HG03469 (cell line): Measurements from ENCODE around the gene VAPB.
"Not testable (repeated sequence)": the region's sequence is repeated elsewhere in the genome, so short reads cannot be mapped to it uniquely, and the experiment has no call there.

ENCODE experiments used
- ATAC-seq: cut with Tn5 transposase; IDR thresholded peaks from one replicate; pipeline ENCODE4 v1.9.1; 2021; ENCODE audit warnings: mild to moderate bottlenecking, moderate library complexity, moderate number of reproducible peaks; ENCODE audit not compliant: unreplicated experiment

Gene VAPB, protein sequence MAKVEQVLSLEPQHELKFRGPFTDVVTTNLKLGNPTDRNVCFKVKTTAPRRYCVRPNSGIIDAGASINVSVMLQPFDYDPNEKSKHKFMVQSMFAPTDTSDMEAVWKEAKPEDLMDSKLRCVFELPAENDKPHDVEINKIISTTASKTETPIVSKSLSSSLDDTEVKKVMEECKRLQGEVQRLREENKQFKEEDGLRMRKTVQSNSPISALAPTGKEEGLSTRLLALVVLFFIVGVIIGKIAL

DNA sequence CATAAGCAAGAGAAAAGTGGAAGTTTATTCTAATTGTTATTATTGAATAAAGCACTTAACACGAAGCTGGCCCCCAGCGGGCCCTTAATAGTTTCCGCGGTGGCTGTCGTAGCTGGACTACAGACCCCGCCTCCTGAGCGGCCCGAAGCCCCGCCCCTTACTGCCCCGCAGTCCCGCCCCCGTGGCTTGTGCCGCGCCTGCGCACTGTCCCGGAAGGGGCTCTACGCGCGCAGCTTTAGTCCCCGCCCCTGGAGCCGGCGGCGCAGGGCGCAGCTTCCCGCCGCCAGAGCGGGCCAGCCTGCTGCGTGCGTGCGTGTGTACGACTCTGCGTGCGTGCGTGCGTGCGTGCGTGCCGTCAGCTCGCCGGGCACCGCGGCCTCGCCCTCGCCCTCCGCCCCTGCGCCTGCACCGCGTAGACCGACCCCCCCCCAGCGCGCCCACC is at the start of gene VAPB:
TSS of gene VAPB (plus strand) at position 348 of the 442 bp plus-strand sequence. CDS start 231 bp downstream, outside the sequence.
- ATAC-seq = peak; percentile 91

DNA sequence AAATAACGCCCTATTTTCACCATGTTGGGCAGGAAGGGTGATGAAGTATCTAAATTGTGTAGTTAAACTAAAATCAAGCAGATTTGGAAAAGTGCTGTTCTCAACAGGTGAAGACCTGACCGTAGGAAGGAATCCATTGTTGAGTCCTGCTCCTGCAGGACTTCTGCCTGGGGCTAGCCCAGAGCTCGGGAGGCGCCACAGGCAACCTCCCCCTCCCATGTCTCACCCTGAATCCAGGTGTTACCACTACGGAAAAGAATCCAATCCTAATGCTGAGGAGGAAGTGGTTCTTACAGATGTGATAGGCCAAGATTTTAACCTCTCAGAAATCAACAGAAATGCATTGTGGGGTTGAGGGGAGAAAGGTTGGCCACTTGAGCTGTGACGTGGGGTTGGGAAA is 49.3 kb upstream of the VAPB start:
- no peak for ATAC-seq

DNA sequence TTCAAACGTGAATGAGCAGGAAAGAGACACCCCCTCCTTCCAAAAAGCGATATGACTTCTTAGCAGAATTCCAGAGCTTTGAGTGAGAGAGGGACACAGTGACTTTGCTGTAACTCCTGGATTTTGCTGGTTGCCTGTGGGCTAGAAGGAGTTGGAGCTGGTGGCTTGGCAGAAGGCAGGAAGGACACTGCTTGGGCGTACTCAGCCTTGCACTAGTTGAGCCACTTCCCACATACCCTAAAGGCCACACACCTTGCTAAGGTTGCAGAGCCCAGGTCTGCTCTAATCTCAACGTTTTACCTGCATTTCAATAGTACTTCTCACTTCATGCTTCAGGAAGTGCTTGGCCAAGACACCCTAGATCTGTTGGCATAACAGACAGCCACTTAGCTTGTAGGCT is 48.9 kb upstream of the VAPB start:
- no peak for ATAC-seq

DNA sequence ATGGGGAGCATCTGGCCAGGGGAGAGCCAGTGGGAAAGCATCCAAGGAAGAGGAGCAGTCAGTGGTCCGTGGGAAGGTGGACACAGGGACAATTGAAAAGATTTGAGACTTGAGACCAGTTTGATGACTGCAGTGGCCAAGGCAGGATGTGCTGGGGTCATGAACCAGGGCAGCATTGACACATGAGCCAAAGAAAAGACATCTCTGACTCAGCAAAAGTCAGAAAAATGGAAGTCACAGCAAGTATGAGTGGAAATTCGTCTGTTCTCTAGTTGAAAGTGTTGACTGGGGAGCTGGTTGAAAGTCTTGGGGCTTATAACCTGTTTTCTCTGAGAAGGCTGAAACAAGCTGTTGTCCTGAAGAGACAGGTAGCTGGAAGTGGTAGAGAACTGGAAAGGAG is 48.2 kb upstream of the VAPB start:
- no peak for ATAC-seq

DNA sequence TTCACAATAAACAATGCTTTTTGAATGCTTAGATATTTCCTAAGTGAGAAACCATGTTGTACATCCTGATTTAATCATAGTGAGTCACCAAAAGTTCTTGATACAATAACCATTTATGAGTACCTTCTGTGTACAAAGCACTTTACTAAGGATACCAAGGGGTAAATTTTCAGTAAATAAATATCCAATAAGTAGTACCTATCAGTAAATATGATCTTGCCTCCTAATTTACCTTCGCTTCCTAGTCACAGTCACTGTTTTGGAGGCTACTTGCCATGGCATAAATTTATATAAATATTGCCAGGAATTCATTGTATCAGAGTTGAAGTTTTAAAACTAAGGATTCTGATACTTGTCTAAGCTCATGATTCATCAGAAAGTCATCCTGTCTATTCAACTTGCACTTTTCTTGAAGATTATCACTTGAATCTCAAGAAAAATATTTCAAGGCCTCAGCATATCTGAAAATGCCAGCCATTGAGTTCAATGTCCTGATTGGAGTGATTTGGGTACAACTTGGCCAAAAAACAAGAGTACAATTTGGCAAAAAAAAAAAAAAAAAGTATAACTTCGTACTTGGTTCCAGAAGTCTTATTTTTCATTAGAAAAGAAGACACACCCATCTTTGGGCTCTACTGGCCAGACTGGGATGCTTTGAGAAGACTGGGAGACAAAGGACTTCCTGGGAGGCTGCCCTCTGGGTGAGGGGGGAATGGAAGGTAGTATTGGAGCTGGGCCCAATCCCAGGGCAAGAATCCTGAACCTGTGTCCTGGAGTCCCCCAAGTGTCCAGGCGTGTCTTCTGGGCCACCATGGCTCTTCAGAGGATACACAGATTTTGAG is 46.7 kb upstream of the VAPB start:
- no peak for ATAC-seq

DNA sequence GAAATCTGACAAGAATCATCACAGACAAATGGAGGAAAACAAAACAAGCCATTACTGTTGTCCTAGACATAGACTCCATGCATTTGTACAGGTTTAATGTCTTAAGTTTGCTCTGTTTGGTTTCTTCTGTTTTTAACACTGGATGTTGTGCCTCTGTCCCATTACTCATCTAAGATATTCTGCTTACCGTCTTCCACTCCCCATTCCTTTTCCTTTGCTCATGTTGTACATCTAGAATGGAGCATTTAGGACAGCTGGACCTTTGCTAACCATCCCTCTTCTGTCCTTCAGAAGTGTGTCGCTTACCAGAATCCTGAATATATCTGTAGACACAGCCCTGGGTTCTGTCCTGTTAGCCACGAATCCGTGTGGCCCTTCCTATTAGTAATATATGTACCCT is 44.3 kb upstream of the VAPB start:
- ATAC-seq = no peak

DNA sequence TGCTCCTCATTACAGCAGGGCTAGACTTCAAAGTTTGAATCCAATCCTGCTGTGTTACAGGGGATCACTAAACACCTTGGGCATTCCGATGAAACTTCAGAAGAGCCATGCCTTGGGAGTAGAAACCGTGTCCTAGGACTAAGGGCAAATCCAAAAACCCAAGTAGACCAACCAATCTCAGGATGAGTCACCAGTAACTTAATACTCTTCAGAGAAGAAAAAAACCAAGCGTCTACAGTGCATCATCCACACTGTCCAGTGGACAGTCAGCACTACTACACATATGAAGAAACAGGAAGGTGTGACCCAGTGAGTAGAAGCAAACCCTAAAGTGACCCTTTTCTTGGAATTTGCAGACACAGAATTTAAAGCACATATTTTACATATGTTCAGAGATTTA is 39.5 kb upstream of the VAPB start:
- ATAC-seq = no peak

DNA sequence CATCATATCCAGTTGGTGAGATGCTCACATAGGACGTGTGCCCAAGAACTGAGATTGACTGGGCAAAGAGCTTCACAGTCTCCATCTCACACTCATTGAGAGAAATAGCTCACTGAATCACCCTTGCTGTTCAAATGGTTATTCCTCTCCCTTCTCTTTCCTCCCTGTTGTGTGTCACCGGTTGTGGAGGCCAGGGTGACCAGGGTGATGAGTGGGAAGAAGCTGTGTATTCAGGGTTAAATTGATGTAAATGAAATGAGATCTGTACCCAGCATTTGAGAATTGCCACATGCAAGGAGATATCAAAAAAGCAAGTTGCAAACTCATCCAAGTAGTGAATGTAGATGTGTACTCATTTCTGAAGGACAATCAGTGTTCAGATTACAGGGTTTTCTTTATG is 36.6 kb upstream of the VAPB start:
- no peak for ATAC-seq

DNA sequence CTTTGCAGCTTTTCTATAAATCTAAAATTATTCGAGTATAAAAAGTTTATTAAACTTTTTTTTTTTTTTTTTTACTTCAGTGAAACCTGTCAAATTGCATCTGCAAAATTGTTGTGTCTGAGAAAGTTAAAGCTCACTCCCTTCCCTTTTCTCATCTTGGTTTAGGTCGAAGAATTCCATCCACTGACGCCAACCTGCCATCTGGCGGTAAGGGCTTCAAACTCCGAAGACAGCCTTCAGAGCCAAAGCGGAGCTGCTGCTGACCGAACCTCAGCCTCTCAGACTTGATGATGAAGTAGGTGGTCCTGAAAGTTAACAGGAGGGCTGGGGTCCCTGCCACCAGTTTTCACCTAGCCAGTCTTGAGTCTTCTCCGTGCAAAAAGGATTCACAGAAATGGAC is 29.6 kb upstream of the VAPB start:
- ATAC-seq = no peak

DNA sequence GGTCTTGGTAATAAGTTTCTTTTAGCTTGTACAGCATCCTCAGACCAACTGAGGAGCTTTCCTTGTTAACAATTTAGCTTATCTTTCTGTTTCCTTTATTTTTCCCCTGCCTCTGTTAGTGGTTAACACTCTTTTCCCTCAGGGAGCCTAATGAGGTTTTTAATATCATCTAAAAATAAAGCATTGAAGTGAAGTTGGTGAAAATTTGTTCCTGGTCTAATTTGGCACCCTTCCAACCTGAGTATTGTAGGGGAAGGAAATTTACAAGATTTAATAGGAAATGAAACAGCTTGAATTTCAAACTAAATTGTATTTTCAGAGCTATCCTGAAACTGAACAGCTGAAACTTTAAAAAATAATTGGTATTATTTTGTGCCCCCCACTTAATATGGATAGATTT is 28.1 kb upstream of the VAPB start:
- ATAC-seq = no peak

DNA sequence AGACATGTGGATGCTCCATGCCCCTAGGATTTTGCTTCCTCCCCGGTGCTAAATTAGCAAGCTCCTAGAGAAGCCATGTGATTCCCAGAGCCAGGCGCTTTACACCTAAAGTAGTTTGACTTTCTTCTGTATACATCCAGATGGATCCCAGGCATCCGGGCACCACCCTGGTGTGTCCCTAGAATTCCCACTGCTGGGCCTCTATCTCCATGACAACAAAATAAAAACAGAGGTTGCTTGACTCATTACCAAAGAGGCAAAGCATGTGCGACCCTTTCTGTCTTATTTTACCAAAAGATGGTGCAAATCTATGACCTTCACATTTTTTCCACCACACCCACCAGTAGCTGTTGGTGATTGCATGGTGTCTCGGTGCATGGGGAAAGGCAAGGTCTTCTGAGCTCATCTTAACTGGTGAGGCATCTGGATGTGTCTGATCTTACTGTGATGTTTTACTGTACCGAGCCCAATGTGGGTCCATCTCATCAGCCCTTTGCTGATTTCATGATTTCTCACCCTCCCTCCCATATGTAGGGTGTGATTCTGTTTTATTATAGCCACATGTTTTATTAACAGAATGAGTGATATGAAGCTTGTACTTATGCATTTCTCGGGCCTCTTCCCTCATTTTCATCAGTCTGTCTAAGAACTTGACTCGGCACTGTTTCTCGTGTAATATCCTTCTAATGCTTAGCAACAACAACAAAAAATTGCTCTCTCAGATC is 27.4 kb upstream of the VAPB start:
- ATAC-seq = no peak

DNA sequence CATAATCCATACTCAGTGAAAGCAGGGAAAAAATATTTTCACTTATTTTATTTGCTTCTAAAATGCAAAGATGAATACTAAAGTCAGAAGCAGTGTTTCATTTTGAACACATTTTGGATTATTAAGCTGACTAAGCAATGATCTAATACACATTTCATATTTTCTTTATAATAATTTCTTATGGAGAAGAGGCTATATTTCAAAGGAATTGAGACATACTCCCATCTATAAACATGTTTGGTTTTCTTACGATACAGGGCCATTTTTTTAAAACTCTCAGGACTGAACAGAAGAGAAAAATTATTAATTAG is 26.9 kb upstream of the VAPB start:
- ATAC-seq = no peak

DNA sequence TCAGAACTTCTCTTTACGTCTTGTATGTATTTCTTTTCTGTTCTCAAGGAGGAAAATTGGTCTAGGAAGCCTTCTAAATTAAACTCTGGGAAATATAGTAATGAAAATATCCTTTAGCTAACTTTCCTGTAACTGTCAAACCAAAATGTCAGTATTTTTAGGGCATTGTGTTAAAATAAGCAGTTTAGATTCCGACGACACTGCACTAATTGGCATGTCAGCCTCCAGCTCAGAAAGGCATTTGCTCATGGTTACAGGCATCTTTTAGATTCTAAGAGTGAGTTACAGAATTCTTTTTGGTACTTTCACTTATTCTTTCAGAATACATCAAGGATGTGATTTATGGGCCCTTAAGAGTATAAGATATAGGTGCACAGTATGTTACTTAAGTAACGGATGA is 26.1 kb upstream of the VAPB start:
- ATAC-seq = no peak

DNA sequence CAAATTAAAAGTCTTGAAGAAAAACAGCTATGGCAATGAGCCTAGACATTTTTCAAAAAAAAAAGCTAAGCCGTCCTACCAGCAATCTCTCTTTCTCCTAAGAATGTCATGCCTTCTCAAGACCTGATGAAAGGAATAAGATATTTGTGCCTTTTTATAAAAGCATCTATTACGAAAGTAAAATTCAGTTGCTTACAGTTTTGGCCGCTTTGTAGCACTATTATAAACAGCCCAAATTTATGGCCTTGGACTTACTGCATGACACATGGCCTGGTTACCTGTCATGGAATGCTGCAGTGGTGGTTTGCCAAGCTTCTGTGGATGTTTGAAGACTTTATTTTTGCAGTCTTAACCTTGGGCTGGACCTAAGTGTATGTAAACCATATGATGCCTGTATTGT is 22.2 kb upstream of the VAPB start:
- ATAC-seq = no peak

DNA sequence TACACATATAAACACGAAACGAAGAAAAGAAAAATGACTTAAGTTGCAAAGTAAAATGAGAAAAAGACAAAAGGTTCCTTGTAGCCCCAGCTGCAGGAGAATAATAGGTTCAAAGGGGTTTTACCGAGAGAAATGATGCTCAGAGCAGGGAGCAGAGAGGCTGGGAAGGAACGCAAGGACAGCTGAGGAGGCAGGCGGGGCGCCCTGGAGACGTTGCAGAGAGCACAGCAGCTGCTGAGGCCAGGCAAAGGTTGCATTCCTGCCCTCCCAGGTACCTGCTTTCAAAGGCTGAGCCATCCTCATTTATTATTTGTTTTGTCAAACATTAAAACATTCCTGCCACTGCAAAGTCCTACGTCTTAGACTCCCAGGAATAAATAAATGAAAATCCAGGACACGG is 16.2 kb upstream of the VAPB start:
- ATAC-seq = no peak

DNA sequence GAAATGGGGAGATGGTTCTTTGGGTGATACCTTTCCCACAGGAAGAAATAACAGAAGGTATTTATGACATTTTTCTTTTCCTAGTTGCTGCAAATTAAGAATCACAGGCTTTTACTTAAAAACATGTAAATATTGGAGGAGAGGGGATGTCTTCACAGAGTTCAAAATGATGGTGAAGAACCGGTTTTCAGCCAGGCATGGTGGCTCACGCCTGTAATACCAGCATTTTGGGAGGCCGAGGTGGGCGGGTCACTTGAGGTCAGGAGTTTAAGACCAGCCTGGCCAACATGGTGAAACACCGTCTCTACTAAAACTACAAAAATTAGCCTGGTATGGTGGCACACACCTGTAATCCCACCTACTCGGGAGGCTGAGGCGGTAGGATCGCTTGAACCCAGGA is 15.7 kb upstream of the VAPB start:
- not testable (repeated sequence) for ATAC-seq

DNA sequence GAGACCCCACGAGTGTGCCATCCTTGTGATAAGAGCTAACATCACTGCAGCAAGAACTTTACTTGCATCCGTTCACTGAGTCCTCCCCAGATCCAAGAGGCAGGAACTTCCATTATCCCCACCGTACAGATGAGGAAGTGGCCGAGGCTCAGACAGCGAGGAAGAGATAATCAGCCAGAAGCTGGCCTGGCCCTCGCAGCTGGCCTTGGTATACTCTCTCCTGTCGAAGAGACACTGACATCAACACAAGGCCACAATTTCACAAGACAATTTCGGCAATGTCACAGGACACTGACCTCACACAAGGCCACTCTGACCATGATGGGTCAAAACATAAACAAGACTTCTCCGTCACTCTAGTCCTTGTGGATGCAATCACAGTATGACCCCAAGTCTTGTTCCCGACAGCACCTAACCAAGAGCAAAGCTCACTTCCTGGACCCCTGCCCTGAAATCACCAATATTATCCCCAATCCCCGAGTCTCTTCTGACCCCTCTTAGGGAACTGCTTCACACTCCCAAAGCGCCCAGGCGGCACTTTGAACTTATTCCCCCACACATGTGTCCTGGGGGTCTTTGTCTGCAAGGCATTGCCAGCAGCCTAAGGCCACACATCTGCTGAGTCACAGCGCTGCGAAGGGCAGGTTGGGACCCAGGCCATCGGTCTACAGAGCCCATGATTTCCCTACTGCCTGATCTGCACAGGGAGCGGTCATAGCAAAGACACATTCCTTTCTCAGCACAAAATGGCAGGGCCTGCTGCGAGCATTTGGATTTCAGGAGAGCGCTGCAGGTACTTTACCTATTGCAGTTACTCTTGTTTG is 14.8 kb upstream of the VAPB start:
- no peak for ATAC-seq

DNA sequence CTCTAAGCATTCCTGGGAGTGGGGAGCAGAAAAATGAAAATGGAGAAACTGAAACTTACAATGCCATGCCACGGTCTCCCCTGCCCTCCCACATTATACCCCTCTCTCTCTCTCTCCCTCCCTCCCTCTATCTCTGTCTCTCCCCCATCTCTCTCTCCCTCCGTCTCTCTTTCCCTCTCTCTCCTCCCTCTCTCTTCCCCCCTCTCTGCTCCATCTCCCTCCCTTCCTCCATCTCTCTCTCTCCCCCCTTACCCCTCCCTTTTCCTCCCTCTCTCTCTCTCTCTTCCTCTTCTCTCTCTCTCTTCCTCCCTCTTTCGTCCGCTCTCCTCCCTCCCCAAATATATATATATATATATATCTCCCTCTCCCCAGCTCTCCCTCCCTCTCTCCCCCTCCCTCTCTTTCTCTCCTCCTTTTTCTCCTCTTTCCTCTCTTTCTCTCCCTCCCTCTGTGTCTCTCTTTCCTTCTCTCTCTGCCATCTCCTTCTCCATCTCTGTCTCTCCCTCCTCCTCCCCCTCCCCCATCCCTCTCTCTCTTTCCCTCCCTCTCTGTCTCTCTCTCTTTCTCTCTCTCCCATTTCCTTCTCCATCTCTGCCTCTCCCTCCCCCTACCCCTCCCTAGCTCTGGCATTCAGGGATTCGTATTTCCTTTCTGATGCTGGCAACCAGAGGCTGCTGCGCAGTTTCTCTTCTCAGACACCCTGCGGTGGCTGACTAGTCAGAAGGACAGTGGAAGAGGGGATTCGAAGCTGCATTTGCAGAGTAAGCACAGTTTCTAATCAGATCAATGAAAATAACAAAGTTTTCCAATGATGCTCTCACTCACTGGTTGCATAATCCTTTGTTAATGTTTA is 13.9 kb upstream of the VAPB start:
- ATAC-seq = no peak

DNA sequence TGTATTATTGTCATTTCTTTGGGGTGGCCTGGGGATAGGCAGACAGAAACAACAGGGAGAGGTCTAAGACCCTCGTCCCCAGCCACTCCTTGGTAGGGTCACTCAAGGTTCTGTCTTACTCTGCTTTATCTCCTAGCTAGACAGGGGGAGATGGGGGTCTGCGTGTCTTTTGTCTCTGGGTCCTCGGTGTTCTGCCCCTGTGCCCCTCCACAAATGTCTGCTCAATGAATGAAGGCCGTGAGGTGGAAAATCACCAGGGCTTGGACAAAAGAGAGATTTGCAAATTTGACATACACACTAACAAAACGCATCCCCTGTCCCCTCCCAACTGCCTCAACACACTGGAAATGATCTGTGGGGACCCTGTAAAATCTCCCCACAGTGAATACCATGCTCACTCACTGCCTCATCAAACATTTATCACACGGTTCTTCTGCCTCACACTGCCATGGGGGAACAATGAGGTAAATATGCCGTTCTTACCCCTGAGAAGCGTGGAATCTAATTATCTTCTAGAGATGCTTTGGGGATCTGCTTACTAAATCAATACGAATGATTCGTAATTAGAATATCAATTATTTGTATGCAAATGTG is 13.2 kb upstream of the VAPB start:
- no peak for ATAC-seq

DNA sequence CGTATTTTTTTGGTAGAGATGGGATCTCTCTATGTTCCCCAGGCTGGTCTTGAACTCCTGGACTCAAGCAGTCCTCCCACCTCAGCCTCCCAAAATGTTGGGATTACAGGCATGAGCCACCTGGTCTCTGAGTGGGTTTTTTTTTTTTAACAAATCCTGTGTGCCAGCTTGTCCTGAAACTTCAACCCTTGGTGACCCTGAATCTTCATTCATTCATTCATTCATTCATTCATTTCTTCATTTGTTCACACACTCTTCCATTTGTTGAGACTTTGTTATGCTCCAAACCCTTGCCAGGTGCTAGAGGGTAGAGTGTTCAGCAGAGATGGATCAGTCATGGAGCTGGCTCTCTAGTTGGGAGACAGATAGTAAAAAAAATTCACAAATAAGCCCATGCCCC is 12.0 kb upstream of the VAPB start:
- no peak for ATAC-seq
